Activated CD4-positive, alpha-beta T cell treated with anti-CD3 and anti-CD28 coated beads, Interleukin-10, Interleukin-2, amounts not matched to agents 100 ng/mL and 50 ng/mL, durations not matched to agents 16 hours and 8 hours (primary cell): ENCODE results near the gene JAKMIP1.
A peak's percentile ranks its signal among the peaks of the same experiment; 100 is the strongest.

Experiments used
- DNase-seq: peaks from one replicate; pipeline ENCODE4 v3.0.0-alpha.2; 2020

Gene JAKMIP1

GRCh38 chr4:5980436-5981155 is 219.8 kb downstream of the JAKMIP1 start:
- no peak for DNase-seq

- DNase-seq = peak; percentile 11
Observed at GRCh38 chr4:5979981-5980380, 220.4 kb downstream of the JAKMIP1 start.

- no peak for DNase-seq
Observed at GRCh38 chr4:5976921-5977320, 223.4 kb downstream of the JAKMIP1 start.

- DNase-seq = no peak
Observed at GRCh38 chr4:5976431-5976830, 223.9 kb downstream of the JAKMIP1 start.
